Measurements from ENCODE around the gene SS18L1. TPM values are rescaled to one million over a fixed set of nuclear protein-coding genes. Genes with fewer than 3 reads are reported as not detected.
"Not testable (repeated sequence)": the region's sequence is repeated elsewhere in the genome, so short reads cannot be mapped to it uniquely, and the experiment has no call there.

Gene SS18L1
- 7.8 and 15.1 TPM in 2 replicates for total RNA-seq (2014; rRNA removed; shearing (Covaris generic))

GRCh38 chr20:62143081-62143956 is at the start of gene SS18L1, which contains the start of gene PSMA7:
Gene SS18L1, plus strand, starts transcription at chr20:62143769. Its CDS starts 52 bp downstream, at chr20:62143821.
Gene PSMA7, minus strand, starts transcription at chr20:62143394. Its CDS starts 91 bp downstream, at chr20:62143303.
- peak; percentile 90 for DNase-seq (ENCODE audit: low read depth)

GRCh38 chr20:62096421-62097380 is 46.9 kb upstream of the SS18L1 start:
- no peak for DNase-seq (ENCODE audit: low read depth)

GRCh38 chr20:62097881-62098407 is 45.6 kb upstream of the SS18L1 start:
- DNase-seq (ENCODE audit: low read depth) = no peak

- DNase-seq (ENCODE audit: low read depth) = no peak
These were observed 42.5 kb upstream of the SS18L1 start for GRCh38 chr20:62101078-62101477.

GRCh38 chr20:62103508-62104233 is 39.9 kb upstream of the SS18L1 start:
- DNase-seq (ENCODE audit: low read depth) = no peak

GRCh38 chr20:62104234-62104789 is 39.3 kb upstream of the SS18L1 start:
- DNase-seq (ENCODE audit: low read depth) = no peak

GRCh38 chr20:62104791-62105345 is 38.7 kb upstream of the SS18L1 start:
- DNase-seq (ENCODE audit: low read depth) = peak; percentile 29

GRCh38 chr20:62105592-62105991 is 38.0 kb upstream of the SS18L1 start:
- DNase-seq (ENCODE audit: low read depth) = no peak

- no peak for DNase-seq (ENCODE audit: low read depth)
These were observed 32.4 kb upstream of the SS18L1 start for GRCh38 chr20:62111148-62111547.

GRCh38 chr20:62112368-62112767 is 31.2 kb upstream of the SS18L1 start:
- DNase-seq (ENCODE audit: low read depth) = no peak

GRCh38 chr20:62114894-62115293 is 28.7 kb upstream of the SS18L1 start:
- DNase-seq (ENCODE audit: low read depth) = no peak

- not testable (repeated sequence) for DNase-seq (ENCODE audit: low read depth)
These were observed 27.7 kb upstream of the SS18L1 start for GRCh38 chr20:62115800-62116407.

- no peak for DNase-seq (ENCODE audit: low read depth)
These were observed 26.8 kb upstream of the SS18L1 start for GRCh38 chr20:62116558-62117361.

GRCh38 chr20:62117362-62117646 is 26.3 kb upstream of the SS18L1 start:
- no peak for DNase-seq (ENCODE audit: low read depth)

GRCh38 chr20:62117658-62118057 is 25.9 kb upstream of the SS18L1 start:
- no peak for DNase-seq (ENCODE audit: low read depth)

- no peak for DNase-seq (ENCODE audit: low read depth)
These were observed 25.2 kb upstream of the SS18L1 start for GRCh38 chr20:62118113-62119043.

- DNase-seq (ENCODE audit: low read depth) = no peak
These were observed 24.5 kb upstream of the SS18L1 start for GRCh38 chr20:62119115-62119514.

- no peak for DNase-seq (ENCODE audit: low read depth)
These were observed 23.8 kb upstream of the SS18L1 start for GRCh38 chr20:62119591-62120364.
